ENCODE data around the gene AMHR2. TPM values are rescaled to one million over a fixed set of nuclear protein-coding genes. Genes with fewer than 3 reads are reported as not detected.

Gene AMHR2
- total RNA-seq, 1 experiment from 2014 or later = not detected

DNA sequence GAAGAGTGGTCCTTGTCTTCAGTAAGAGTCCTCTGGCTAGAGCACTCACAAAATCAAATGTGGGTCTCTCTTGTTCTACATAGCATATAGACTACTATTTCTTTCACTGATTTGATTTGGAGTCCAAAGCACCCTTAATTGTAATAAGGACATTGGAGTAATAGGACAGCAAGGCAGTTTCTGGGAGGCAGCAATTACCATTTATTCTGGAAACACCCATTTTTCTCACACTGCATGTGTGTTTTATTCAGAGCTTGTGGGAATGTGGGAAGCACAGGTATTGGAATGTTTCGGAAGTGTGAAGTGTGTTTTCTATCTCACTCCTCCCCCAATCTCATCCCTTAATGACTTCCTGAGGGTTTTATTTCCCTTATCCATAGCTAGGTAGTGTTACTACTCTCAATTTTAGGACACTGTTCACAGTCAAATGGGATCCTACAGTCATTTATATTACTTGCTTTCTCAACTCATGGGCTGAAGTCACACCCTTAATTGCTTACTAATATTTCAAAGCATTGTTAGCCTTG lies 48.5 kb downstream of the AMHR2 start:
- intact Hi-C loops (cut with micrococcal nuclease; ENCODE audit: unreplicated experiment) = no loop called here
- CTCF ChIA-PET = no interaction called here
- Mint-ChIP-seq H3K36me3 (ENCODE audit: insufficient read depth, unreplicated experiment) (peaks cover 85% of the 10 kb centered on the region), H3K4me1 (ENCODE audit: low read depth, unreplicated experiment) (no peaks in the 10 kb centered on the region), H3K27me3 (ENCODE audit: unreplicated experiment) (no peaks in the 10 kb centered on the region), H3K9me3 (ENCODE audit: low read depth, unreplicated experiment) (no peaks in the 10 kb centered on the region), H3K4me3 (ENCODE audit: low read depth, unreplicated experiment) (no peak overlapping the region), H3K27ac (ENCODE audit: unreplicated experiment) (no peak overlapping the region)
- BruUV-seq (replicated peaks) = no TSS peak
- no peak for TF ChIP-seq CTCF (IDR thresholded peaks at IDR 0.05; ENCODE audit: unreplicated experiment)
- DNase-seq = no peak

DNA sequence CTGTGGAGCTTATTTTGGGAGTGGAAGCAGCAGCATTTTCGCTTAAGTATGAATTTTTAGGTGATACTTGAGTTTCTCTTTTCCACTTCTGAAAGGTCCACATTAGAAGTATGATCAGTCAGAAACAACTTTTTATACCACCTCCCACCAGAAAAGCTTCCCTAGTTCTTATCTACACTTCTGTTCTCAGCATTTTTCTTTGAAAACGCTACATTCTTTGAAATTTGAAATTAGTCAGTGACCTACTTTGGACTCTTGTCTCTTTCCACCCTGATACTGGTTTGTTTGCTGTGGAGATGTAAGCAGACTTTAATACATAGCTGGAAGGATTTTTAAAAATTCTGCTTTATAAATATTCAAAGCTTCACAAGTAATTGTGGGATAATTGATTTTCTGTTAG lies 50.4 kb downstream of the AMHR2 start:
- Mint-ChIP-seq H3K4me3 (ENCODE audit: low read depth, unreplicated experiment) (no peak overlapping the region), H3K27ac (ENCODE audit: unreplicated experiment) (no peak overlapping the region), H3K36me3 (ENCODE audit: insufficient read depth, unreplicated experiment) (peaks cover 84% of the 10 kb centered on the region), H3K9me3 (ENCODE audit: low read depth, unreplicated experiment) (no peaks in the 10 kb centered on the region), H3K4me1 (ENCODE audit: low read depth, unreplicated experiment) (no peaks in the 10 kb centered on the region), H3K27me3 (ENCODE audit: unreplicated experiment) (no peaks in the 10 kb centered on the region)
- TSS peak; percentile 16 for BruUV-seq (replicated peaks)
- CTCF ChIA-PET = no interaction called here
- intact Hi-C loops (cut with micrococcal nuclease; ENCODE audit: unreplicated experiment) = no loop called here
- DNase-seq = no peak
- no peak for TF ChIP-seq CTCF (IDR thresholded peaks at IDR 0.05; ENCODE audit: unreplicated experiment)

DNA sequence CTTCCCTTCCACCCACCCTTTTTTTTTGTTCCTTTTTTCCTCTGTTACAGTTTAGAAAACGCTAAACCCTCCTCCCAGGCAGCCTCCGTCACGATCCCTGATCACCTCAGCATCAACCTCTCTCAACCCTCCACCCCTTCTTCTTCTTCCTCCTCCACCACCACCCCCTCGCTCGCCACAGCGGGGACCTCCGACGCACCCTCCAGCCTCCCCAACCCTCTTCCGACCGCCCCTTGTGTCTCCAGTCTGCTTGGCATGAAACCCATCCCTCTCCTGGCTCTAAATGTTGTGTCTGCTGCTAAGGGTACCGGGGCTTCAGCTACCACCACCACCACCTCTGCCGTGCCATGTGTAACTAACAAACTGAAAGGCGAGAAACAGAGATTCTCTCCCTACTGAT lies 51.2 kb downstream of the AMHR2 start:
- intact Hi-C loops (cut with micrococcal nuclease; ENCODE audit: unreplicated experiment) = no loop called here
- no peaks in the 10 kb centered on the region for H3K27me3 Mint-ChIP-seq (ENCODE audit: unreplicated experiment)
- no peak for DNase-seq
- H3K4me3 Mint-ChIP-seq (ENCODE audit: low read depth, unreplicated experiment) = no peak overlapping the region
- H3K9me3 Mint-ChIP-seq (ENCODE audit: low read depth, unreplicated experiment) = no peaks in the 10 kb centered on the region
- H3K36me3 Mint-ChIP-seq (ENCODE audit: insufficient read depth, unreplicated experiment) = peaks cover 85% of the 10 kb centered on the region
- CTCF ChIA-PET = no interaction called here
- no TSS peak for BruUV-seq (replicated peaks)
- H3K4me1 Mint-ChIP-seq (ENCODE audit: low read depth, unreplicated experiment) = no peaks in the 10 kb centered on the region
- H3K27ac Mint-ChIP-seq (ENCODE audit: unreplicated experiment) = no peak overlapping the region
- no peak for TF ChIP-seq CTCF (IDR thresholded peaks at IDR 0.05; ENCODE audit: unreplicated experiment)

GRCh38 chr12:53476769-53477209 lies 53.1 kb downstream of the AMHR2 start:
- Mint-ChIP-seq H3K27me3 (ENCODE audit: unreplicated experiment) (no peaks in the 10 kb centered on the region), H3K27ac (ENCODE audit: unreplicated experiment) (no peak overlapping the region), H3K4me1 (ENCODE audit: low read depth, unreplicated experiment) (no peaks in the 10 kb centered on the region), H3K4me3 (ENCODE audit: low read depth, unreplicated experiment) (no peak overlapping the region), H3K9me3 (ENCODE audit: low read depth, unreplicated experiment) (no peaks in the 10 kb centered on the region), H3K36me3 (ENCODE audit: insufficient read depth, unreplicated experiment) (peaks cover 72% of the 10 kb centered on the region)
- BruUV-seq (replicated peaks) = no TSS peak
- no peak for DNase-seq
- TF ChIP-seq CTCF (IDR thresholded peaks at IDR 0.05; ENCODE audit: unreplicated experiment) = no peak
- CTCF ChIA-PET = interaction anchor here (0.6 to 1.2 kb wide), 3 partner anchors 15 to 156 kb away, joined by 3 to 5 read pairs (median 3); no protein-coding TSS in a partner anchor
- intact Hi-C loops (cut with micrococcal nuclease; ENCODE audit: unreplicated experiment) = no loop called here

Measured in Calu3 (cell line).